Gastroesophageal sphincter (tissue), 3 donors: ENCODE data around the gene H1-8.

Source experiments
- CTCF ChIP-seq, 4 experiments: fragments of 200-600 bp in 2 of 4; fragments of 450-650 bp in 2 of 4; sonication (generic) in 1 of 4; IDR thresholded peaks; one replicate each; pipeline ENCODE4 v1.5.1; 2017 to 2019; ENCODE audit warnings: antibody characterized with exemption in 4 of 4, mild to moderate bottlenecking in 2 of 4, moderate library complexity in 2 of 4
- EP300 ChIP-seq: sonication (generic); formaldehyde crosslinking; IDR thresholded peaks from one replicate; pipeline ENCODE4 v1.6.1; 2017; ENCODE audit warnings: antibody characterized with exemption, mild to moderate bottlenecking
- POLR2A ChIP-seq, 2 donors: fragments of 450-650 bp; IDR thresholded peaks; one replicate each; pipeline ENCODE4 v1.6.1; 2017; ENCODE audit warnings: antibody characterized with exemption in 2 of 2, mild to moderate bottlenecking in 2 of 2, moderate library complexity in 1 of 2
- POLR2AphosphoS5 ChIP-seq: sonication (generic); formaldehyde crosslinking; IDR thresholded peaks from one replicate; pipeline ENCODE4 v1.6.1; 2017; ENCODE audit warnings: antibody characterized with exemption

- TF ChIP-seq CTCF (IDR thresholded peaks at IDR 0.05) (no peak), EP300 (no peak), POLR2AphosphoS5 (no peak), POLR2A (IDR thresholded peaks at IDR 0.05) (no peak)
Measured at GRCh38 chr3:129530251-129530791, 12.7 kb upstream of the H1-8 start.
